HG03442 (cell line): ENCODE results near the gene MVD.

ENCODE experiments used
- ATAC-seq: cut with Tn5 transposase; IDR thresholded peaks from one replicate; pipeline ENCODE4 v1.9.1; 2021; ENCODE audit warnings: mild to moderate bottlenecking, moderate library complexity; ENCODE audit not compliant: unreplicated experiment

The MVD gene

DNA sequence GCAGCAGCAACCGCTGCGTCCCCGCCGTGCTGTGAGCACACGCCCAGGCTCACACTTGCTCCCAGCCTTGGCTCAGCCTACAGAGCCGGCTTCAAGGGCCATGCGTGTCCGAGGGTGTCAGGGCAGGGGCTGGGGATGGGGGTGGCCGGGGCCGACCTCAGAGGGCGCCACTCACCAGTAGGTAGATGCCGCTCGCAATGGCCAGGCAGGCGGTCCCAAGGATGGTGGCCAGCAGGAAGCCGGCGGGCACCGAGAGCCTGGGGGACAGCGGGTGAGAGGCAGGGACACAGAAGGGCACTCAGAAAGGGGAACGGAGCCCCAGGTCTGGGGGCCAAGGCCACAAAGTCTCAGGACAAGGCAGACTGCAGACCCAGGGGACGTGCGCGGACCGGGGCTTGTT lies 16.9 kb downstream of the MVD start:
- ATAC-seq, result no peak

DNA sequence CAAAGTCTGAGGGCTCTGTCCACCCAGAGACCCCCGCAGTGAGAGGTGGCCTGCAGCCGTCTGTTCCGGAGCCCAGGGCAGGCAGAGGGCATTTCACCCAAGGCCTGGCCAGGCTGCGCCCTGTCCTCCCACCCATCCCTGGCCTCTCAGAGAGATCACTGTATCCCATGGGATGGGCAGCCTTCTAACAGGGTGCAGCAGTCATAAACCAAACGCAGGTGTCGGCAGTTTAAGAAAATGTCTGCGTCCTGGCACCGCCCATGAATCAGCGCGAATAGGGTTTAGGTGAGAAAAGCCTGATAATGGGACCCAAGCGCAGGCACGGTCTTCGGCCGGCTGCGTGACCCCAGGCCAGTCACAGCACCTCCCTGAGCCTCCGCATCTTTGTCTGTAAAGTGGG lies 17.4 kb downstream of the MVD start:
- no peak for ATAC-seq

DNA sequence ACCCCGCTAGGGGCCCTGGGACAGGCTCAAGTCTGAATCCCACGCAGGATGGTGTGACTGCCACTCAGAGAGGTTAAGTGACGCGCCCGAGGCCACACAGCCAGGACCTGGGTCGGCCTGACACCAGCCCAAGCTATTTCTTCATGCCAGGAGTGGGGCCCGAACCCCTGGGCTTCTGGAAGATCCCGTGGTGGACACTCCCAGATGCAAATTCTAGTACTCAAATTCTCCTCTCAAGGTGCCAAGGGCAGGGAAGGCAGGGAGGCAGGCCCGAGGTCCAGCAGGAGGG lies 19.3 kb downstream of the MVD start:
- no peak for ATAC-seq

DNA sequence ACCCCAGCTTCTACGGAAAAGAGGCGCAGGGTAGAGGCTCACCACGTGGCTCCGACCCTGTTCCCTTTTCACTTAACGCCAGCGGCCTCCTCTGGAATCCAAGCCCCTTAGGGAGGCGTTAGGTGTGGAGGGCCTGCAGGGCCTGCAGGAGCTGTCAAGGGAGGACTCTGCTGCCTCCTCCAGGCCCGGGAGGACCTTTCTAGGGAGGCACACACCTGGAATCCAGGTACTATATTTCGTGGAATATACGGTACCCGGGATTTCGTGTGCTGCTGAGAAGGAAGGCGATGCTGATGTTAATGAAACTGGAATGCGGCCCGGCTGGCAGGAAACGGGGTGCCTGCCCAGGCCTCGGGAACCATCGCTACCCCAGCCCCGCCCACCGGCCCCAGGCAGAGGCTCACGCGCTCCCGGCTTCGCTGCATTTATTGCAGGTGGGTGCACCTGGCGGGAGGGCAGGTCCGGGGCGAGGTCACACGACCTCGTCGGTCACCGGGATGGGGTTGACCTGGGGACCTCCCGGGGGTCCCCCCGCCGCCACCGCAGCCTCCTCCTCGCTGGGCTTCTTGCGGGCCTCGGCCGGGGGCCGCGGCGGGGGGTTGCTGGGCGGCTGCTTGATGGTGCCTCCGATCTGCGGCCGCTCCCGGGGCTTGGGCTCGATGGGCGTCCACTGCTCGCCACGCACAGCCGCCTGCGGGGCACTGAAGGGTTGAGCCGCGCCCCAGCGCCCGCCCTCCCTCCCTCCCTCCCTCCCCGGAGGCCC lies 19.8 kb downstream of the MVD start:
- no peak for ATAC-seq

DNA sequence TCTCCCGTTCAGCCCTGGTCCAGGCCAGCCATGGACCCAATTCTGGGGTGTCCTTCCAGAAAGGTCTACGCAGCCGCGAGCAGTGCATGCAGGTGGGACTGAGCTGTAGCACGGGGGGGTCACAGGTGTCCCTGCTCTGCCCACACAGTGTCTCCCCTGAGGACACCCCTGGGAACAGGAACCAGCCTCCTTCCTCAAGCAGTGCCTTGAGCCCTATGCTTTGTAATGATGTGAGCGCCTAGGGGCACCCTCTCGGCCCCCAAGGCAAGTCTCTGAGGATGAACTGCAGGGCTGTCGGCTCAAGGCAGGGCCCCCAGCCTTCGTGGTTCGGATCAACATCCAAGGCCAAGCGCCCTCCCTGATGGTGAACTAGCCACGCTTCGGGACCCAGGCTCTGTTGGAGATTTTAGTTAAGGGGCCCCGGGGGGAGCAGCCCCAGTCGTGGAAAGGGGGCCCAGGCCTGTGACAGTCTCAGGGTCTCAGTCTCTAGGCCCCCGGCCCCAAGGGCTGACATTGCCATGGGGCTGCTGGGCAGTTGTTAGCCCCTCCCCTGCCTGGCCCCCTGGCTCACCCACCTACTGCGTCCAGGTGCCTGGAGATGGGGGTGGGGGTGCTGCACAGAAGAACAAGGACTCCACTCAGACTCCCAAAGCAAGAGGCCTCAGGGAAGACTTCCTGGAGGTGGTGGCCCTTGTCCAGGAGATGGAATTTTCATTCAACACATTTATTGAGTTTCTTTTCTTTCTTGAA lies 22.2 kb downstream of the MVD start:
- no peak for ATAC-seq

DNA sequence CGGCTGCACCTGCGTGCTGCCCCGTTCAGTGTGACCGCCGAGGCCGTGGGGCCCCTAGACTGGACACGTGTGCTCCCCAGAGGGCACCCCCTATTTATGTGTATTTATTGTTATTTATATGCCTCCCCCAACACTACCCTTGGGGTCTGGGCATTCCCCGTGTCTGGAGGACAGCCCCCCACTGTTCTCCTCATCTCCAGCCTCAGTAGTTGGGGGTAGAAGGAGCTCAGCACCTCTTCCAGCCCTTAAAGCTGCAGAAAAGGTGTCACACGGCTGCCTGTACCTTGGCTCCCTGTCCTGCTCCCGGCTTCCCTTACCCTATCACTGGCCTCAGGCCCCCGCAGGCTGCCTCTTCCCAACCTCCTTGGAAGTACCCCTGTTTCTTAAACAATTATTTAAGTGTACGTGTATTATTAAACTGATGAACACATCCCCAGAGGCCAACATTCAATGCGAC lies 22.8 kb downstream of the MVD start:
- no peak for ATAC-seq

DNA sequence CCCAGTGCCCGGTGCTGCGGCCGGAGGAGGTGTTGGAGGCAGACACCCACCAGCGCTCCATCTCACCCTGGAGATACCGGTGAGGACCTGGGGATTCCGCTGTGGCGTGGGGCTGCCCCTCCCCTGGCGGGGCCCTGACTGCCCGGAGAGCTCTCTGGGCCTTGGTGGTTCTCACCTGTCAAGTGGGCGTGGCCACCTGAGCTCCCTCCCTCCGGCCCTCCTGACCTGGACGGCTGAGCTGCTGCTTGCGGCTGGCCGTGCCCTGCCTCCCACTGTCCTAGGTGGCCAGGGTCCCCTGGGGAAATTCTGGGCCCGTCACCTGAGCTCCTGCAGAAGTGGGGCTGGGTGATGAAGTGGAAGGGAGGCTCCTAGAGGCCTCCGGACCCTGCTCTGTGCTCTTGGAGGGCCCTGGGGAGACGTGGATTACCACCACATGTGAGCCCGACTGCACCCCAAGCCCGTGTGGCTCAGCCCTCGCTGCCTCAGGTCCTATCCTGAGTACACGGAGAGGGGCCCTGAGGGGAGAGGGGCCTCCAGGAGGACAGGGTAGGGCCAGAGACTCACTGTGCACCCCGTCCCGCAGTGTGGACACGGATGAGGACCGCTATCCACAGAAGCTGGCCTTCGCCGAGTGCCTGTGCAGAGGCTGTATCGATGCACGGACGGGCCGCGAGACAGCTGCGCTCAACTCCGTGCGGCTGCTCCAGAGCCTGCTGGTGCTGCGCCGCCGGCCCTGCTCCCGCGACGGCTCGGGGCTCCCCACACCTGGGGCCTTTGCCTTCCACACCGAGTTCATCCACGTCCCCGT lies 23.5 kb downstream of the MVD start:
- no peak for ATAC-seq

DNA sequence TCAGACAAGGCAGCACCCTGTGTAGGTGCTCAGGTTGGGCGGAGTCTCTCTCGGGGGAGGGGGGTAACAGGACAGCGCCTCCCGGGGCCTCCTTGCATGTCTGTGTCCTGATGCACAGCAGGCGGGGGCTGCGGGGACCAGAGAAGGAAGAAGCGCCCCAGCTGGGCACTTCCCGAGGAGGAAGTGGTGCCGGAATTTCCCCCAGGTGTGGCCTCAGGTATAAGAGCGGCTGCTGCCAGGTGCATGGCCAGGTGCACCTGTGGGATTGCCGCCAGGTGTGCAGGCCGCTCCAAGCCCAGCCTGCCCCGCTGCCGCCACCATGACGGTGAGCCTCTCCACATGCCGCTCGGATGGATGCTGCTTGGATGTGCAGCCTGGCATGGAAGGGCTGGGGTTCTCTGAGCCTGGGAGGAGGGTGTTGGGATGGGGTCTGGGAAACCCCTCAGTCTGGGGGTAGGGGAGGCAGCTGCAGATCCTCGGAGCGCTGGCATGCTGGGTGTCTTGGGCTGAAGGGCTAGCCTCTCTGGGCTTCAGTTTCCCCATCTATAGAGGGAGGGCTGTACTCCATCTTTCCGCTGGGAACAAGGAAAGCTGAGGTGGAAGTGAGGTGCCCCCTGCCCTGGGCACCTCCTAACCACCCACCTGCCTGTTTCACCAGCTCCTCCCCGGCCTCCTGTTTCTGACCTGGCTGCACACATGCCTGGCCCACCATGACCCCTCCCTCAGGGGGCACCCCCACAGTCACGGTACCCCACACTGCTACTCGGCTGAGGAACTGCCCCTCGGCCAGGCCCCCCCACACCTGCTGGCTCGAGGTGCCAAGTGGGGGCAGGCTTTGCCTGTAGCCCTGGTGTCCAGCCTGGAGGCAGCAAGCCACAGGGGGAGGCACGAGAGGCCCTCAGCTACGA lies 24.3 kb downstream of the MVD start, which contains the start of gene IL17C:
Gene IL17C (plus strand): TSS at position 250 of the 908 bp plus-strand sequence. CDS start 70 bp downstream, at position 320.
- no peak for ATAC-seq

DNA sequence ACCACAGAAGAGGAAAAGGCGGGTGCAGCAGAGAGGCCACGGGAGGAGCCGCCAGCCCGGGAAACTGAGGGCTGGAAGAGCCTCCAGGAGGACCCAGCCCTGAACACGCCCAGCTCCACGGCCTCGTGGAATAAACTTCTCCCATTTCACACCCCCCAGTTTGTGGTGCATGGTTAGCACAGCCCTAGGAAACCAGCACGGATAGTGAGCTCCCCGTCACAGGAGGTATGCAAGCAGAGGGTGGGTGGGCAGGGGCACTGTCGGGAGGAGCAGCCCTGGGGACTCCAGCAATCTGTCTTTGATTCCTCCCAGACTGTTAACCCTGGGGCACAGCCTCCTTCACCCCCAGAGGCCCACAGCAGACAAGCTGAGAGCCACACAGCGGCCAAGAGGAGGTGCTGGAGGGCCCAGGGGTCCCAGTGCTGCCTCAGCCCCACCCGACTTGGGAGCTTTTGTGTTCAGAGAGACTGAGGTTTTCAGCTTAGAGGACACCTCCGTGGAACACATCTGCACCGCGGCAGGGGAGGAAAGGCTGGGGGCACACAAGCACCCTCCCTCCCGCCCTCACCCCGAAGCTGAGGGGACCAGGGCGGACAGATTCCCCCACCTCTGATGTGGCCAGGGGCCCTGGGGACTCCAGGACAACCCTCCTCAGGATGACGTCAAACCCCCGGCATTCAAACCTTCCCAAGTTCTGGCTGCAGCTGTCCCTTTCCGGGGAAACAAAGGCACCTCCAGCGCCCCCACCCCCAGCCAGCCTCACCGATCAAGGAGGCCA lies 26.2 kb downstream of the MVD start:
- ATAC-seq, result no peak

DNA sequence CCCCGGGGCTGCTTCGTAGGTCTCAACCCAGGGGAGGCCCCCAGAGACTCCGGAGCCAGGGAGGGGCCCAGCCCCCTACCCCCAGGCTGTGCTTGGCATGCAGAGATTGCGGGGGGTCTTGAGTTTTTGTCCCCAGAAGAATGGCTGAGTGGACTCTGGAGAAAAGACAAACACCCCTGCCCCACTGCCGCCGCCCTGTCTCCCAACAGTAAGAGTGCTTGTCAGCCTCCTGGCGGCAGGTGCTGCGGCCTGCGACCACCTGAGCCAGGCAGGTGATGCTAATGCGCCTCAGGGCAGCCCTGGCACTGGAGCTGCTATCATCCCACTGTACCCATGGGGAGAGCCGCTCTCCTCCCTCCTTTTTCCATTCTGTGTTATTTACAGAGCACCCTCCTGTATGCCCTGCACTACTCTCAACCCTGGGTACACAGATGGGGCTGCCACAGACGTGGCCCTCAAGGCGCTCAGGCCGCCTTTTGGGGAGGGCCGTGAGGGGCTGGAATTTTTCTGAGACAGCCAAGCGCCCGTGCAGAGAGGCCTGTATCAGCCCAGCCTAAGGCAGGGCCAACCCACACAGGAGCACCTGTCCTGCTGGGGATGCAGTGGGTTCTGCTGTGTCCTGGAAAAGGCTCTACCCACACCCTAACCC lies 27.1 kb downstream of the MVD start:
- no peak for ATAC-seq

DNA sequence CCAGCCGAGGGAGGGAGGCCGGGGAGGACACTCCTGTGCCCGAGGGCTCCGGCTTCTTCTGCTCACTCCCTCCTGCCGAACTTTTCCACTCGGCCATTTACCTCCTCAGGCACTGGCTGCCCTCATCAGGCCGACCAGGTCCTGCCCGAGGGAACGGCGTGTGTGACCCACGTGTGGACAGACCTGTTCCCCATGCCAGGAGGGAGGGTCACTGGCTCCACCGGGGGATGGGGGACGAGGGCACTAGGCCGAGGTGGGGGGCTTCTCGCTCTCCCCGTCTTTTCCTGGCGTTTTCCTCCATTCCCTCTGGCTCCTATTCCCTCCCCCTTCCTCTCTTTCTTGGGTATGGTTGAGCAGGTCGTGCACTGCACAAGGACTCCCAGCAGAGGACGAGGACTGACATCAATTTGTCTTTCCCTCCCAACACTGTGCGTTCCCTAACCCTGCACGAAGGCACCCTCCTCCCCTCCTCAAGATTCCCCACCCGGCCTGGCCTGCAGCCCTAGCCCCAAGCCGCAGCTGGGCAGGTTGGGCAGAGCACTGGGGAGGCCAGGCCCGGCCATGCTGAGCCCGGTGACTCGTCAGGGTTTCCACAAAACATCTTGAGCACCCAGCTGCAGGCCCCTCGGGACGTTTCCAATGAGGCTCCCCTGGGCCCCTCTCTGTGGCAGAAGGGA lies 27.8 kb downstream of the MVD start:
- no peak for ATAC-seq

DNA sequence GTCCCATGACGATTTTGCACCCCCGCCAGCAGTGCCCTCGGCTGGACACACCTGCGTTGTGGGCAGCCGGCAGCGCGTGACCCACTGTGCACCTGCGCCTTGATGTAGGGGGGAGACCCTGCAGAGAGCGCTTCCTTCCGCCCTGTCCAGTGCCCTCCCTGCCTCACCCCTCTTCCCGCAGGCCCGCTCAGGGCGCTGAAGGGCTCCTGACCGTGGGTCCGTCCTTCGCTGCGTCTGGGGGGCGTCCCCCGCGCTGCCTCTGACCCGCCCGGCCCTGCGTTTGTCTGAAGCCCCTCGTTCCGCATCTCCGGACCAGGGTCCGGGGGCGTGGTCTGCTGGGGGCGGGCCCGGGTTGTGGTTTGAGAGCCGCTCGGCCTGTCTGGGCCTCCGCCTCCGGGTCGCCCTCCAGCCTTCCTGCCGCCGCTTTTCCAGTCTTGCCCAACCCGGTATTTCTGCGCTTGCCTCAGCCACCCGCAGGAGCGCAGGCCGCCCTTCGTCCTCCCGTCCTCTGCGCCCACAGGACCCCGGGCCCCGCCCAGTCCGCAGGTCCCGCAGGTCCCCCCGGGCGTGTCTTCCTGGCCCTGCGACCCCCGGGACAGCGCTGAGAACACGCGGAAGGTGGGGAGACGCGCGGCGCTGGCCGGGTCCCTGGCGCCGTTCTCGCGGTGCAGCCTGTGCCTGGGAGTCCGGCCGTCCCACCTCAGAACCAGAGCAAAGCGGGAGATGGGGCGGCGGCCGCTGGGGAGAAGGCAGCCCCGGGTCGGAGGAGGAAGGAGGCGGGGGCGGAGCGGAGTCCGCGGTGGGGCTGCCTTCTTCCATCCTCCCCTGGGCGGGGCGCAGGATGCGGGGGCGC lies 28.5 kb downstream of the MVD start:
- ATAC-seq, result peak; percentile 42

DNA sequence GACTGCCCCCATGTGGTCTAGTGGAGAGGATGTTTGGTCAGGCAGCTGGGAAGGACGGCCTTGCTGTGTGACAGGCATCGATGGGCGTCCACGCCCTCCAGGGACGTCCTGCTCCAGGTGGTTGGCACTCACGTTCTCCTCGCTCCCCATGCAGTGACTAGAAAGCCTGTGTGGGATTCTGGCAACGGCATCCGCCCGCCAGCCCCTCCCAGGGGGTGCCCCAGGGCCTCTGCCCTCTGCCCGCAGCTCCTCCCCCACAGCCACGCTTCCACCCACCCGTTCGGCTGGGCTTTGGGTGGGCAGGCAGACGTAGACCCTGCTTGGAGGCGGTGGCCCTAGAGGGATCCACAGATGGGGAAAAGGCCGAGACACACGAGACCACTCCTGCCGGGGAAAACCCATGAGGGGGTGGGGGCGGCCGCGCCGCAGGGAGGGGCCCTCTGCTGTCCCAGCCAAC lies 29.2 kb downstream of the MVD start:
- ATAC-seq, result peak; percentile 34

DNA sequence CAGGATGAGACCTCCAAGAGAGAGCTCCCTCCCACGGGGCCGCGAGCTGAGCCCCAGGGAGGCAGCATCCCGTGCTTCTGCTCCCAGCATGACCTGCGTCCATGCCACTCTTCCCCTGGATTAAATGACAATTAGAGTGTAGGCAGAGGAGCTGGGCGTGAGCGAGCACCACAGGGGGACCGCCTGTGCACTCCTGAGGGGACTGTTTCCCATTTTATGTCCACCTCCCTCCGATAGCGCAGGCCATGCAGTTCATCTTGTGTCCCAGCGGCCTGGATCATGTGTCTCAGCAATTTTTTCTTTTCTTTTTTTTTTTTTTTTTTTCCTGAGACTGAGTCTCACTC lies 30.3 kb downstream of the MVD start:
- no peak for ATAC-seq

DNA sequence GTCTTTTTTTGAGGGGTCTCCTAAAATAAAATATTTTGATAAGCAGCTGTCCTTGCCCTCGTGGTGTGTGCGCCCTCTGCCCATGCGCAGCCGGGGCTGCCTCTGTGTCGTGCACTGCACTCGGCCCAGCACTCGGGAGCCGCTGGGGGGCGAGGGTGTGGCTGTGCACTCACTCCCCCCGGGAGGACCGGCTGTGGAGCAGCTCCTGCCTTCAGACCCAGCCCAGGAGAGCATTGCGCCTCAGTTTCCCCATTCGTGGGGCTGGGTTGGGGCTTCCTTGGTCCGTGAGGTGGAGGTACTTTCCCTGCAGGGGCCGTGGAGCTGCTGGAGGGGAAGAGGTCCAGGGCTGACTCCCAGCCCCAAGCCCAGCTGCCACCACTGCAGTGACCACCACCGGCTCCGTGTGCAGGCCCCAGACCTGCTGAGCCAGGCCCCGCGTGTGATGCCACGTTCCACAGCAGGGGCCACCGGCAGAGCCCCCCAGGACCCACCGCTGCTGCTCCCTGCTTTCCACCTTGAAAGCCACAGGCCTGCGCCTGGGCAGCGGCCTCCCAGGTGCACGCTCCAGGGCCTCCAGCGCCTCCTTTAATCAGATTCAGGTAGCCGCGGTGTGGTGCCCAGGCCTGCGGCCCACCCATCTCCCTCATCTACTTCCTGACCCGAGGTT lies 30.8 kb downstream of the MVD start:
- ATAC-seq, result no peak

DNA sequence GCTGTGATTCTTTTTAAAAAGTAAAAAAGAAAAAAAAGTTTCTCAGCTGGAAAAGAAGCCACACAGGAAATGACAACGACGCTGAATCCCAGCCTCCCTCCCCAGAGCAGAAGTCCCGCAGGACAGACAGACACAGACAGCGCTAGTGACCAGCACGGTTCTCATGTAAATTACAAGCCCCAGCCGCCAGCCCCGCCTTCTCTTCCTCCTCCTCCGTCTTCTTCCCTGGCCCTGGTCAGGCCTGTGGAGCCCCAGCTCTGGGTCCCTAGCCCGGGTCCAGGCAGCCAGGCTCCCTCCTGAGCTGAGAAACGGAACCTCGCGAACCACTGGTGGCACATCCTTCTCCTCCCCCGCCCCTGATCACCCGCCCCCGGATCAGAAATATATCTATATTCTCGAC lies 31.5 kb downstream of the MVD start:
- no peak for ATAC-seq

DNA sequence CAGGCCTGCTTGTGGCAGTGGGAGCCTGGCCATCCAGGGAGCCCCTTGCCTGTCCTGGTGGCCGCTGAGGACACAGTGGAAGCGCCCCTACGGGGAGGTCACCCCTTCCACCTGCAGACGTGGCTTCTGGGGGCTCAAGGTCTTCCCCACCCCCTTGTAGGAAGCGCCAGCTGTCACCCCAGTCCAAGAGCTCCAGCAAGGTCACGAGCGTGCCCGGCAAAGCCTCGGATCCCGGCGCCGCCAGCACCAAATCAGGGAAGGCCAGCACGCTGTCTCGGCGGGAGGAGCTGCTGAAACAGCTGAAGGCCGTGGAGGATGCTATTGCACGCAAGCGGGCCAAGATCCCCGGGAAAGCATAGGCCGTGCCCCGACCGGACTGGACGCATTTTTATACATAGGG lies 31.9 kb downstream of the MVD start:
- no peak for ATAC-seq
